IMR-90 (cell line): Measurements from ENCODE around the gene CES4A. TPM values are rescaled to one million over a fixed set of nuclear protein-coding genes. Genes with fewer than 3 reads are reported as not detected.
"Not testable (repeated sequence)": the region's sequence is repeated elsewhere in the genome, so short reads cannot be mapped to it uniquely, and the experiment has no call there.

Experiments used
- ATAC-seq: fragments of 200-7000 bp; cut with Tn5 transposase; 2 replicates; pipeline ENCODE4 v1.9.1; 2020; ENCODE audit warnings: low read depth, mild to moderate bottlenecking, moderate library complexity
- BruUV-seq: library from RNA; stranded (reverse); fragments of 400-500 nt; replicated peaks from 2 replicates; lab custom pipeline; 2021; lab: Mats Ljungman, UMichigan
- CTCF ChIA-PET: fragments of 300-600 bp; formaldehyde crosslinking; extraction: SDS; loops from one replicate; lab custom pipeline; 2021; ENCODE audit warnings: antibody characterized with exemption; lab: Yijun Ruan, JAX
- POLR2A ChIA-PET: fragments of 300-600 bp; sonication (Branson Sonifier 250); formaldehyde crosslinking; loops from one replicate; lab custom pipeline; 2022; ENCODE audit warnings: antibody characterized with exemption; ENCODE audit not compliant: unreplicated experiment; lab: Charles Lee
- DNase-seq: peaks from one replicate; pipeline ENCODE4 v3.0.0; 2013
- H2AFZ ChIP-seq: replicated peaks from 2 replicates; pipeline ENCODE3; 2013; ENCODE audit warnings: low read length, mild to moderate bottlenecking; ENCODE audit not compliant: poor library complexity
- H2AK5ac ChIP-seq: 2 replicates; pipeline ENCODE4 v1.6.1; 2013; ENCODE audit warnings: low read depth, low read length, inconsistent platforms
- H2AK9ac ChIP-seq: replicated peaks from 2 replicates; pipeline ENCODE3; 2013; ENCODE audit warnings: mild to moderate bottlenecking, low read depth, low read length, moderate library complexity; ENCODE audit not compliant: poor library complexity
- H2BK120ac ChIP-seq: 2 replicates; pipeline ENCODE4 v1.6.1; 2013; ENCODE audit warnings: low read depth, low read length, inconsistent platforms
- H2BK15ac ChIP-seq: 3 replicates; pipeline ENCODE4 v1.6.1; 2013; ENCODE audit warnings: low read depth, low read length, inconsistent platforms
- H2BK20ac ChIP-seq: 2 replicates; pipeline ENCODE4 v1.6.1; 2013; ENCODE audit warnings: low read depth, mild to moderate bottlenecking, inconsistent platforms, low read length, moderate library complexity
- H2BK5ac ChIP-seq: 2 replicates; pipeline ENCODE4 v1.6.1; 2013; ENCODE audit warnings: mild to moderate bottlenecking, low read depth, low read length, inconsistent platforms; ENCODE audit not compliant: poor library complexity, severe bottlenecking
- H3K14ac ChIP-seq: replicated peaks from 2 replicates; pipeline ENCODE4 v1.6.1; 2013; ENCODE audit warnings: low read depth, low read length, inconsistent platforms
- H3K18ac ChIP-seq: 2 replicates; pipeline ENCODE4 v1.6.1; 2013; ENCODE audit warnings: low read depth, low read length, control low read depth
- H3K23ac ChIP-seq: 2 replicates; pipeline ENCODE4 v1.6.1; 2013; ENCODE audit warnings: low read depth, low read length, inconsistent platforms
- H3K27ac ChIP-seq: 2 replicates; pipeline ENCODE4 v1.5.1; 2013; ENCODE audit warnings: mild to moderate bottlenecking, control low read depth, low read length; ENCODE audit not compliant: insufficient read depth
- H3K27me3 ChIP-seq: 2 replicates; pipeline ENCODE4 v1.6.1; 2013; ENCODE audit warnings: low read length; ENCODE audit not compliant: control insufficient read depth, insufficient read depth
- H3K36me3 ChIP-seq: 2 replicates; pipeline ENCODE4 v1.6.1; 2013; ENCODE audit warnings: low read length, mixed read lengths; ENCODE audit not compliant: control insufficient read depth, insufficient read depth
- H3K4ac ChIP-seq: 2 replicates; pipeline ENCODE4 v1.6.1; 2013; ENCODE audit warnings: low read depth, low read length, inconsistent platforms
- H3K4me1 ChIP-seq: 2 replicates; pipeline ENCODE4 v1.6.1; 2013; ENCODE audit warnings: low read length, mixed read lengths; ENCODE audit not compliant: control insufficient read depth, insufficient read depth
- H3K4me2 ChIP-seq: 2 replicates; pipeline ENCODE4 v1.6.1; 2013; ENCODE audit warnings: low read depth, mild to moderate bottlenecking, control low read depth, low read length, moderate library complexity
- H3K4me3 ChIP-seq: 2 replicates; pipeline ENCODE4 v1.5.1; 2013; ENCODE audit warnings: low read depth, mild to moderate bottlenecking, control low read depth, low read length, moderate library complexity; ENCODE audit not compliant: insufficient read depth
- H3K56ac ChIP-seq: 2 replicates; pipeline ENCODE4 v1.6.1; 2013; ENCODE audit warnings: low read length, inconsistent platforms; ENCODE audit not compliant: insufficient read depth; ENCODE audit errors: extremely low read depth
- H3K79me1 ChIP-seq, 2 experiments: 2 replicates each; pipeline ENCODE4 v1.6.1; 2013; ENCODE audit warnings: low read length in 2 of 2, inconsistent platforms in 1 of 2, low read depth in 1 of 2
- H3K9ac ChIP-seq: 2 replicates; pipeline ENCODE4 v1.6.1; 2013; ENCODE audit warnings: low read depth, low read length, control low read depth
- H3K9me1 ChIP-seq: 2 replicates; pipeline ENCODE4 v1.6.1; 2013; ENCODE audit warnings: low read length, inconsistent platforms; ENCODE audit not compliant: insufficient read depth
- H3K9me3 ChIP-seq: 2 replicates; pipeline ENCODE4 v1.6.1; 2013; ENCODE audit warnings: low read length; ENCODE audit not compliant: control insufficient read depth, insufficient read depth
- H4K20me1 ChIP-seq: 2 replicates; pipeline ENCODE4 v1.6.1; 2013; ENCODE audit warnings: low read length, inconsistent platforms; ENCODE audit not compliant: insufficient read depth
- H4K5ac ChIP-seq: 2 replicates; pipeline ENCODE4 v1.6.1; 2013; ENCODE audit warnings: mild to moderate bottlenecking, low read depth, low read length, control low read depth
- H4K8ac ChIP-seq, 2 experiments: 2 replicates each; pipeline ENCODE4 v1.6.1; 2013; ENCODE audit warnings: low read depth in 2 of 2, low read length in 2 of 2, control low read depth in 1 of 2, inconsistent platforms in 1 of 2
- H4K91ac ChIP-seq: 2 replicates; pipeline ENCODE4 v1.6.1; 2013; ENCODE audit warnings: low read depth, low read length, inconsistent platforms; ENCODE audit not compliant: insufficient read depth
- CEBPB ChIP-seq: IDR thresholded peaks from 2 replicates; pipeline ENCODE4 v1.6.1; 2012; ENCODE audit warnings: low read depth, low read length, improper control_type of control experiment
- MAZ ChIP-seq: IDR thresholded peaks from 2 replicates; pipeline ENCODE4 v1.6.1; 2012; ENCODE audit warnings: low read depth, mild to moderate bottlenecking, low read length, improper control_type of control experiment, moderate library complexity, borderline replicate concordance
- RCOR1 ChIP-seq: IDR thresholded peaks from 2 replicates; pipeline ENCODE4 v1.6.1; 2012; ENCODE audit warnings: mild to moderate bottlenecking, low read length, improper control_type of control experiment; ENCODE audit not compliant: insufficient replicate concordance
- RFX5 ChIP-seq: IDR thresholded peaks from 2 replicates; pipeline ENCODE4 v1.8.0; 2012; ENCODE audit warnings: low read depth, mild to moderate bottlenecking, low read length, moderate library complexity
- SMC3 ChIP-seq: fragments of 150-350 bp; IDR thresholded peaks from 2 replicates; pipeline ENCODE4 v1.6.1; 2016; ENCODE audit warnings: low read depth, mild to moderate bottlenecking, antibody characterized with exemption, low read length, moderate library complexity
- USF2 ChIP-seq: fragments of 150-350 bp; IDR thresholded peaks from 2 replicates; pipeline ENCODE4 v1.6.1; 2017; ENCODE audit warnings: mild to moderate bottlenecking, antibody characterized with exemption, low read length, low read depth
- WGBS, 2 experiments: methylation state at CpG; one replicate each; pipeline versions ENCODE4 v1.1.5 to v1.1.7; 2013; ENCODE audit warnings: missing lambda C conversion rate in 2 of 2; ENCODE audit not compliant: insufficient read length in 1 of 2; ENCODE audit errors: extremely low coverage in 2 of 2; 5-methylcytosine and 5-hydroxymethylcytosine counted together
- dilution Hi-C: fragments of 300-500 bp; cut with HindIII; formaldehyde crosslinking; loops from one replicate; pipeline ENCODE4 v1.14.3; 2018; ENCODE audit warnings: low sequenced_read_pairs; ENCODE audit not compliant: unreplicated experiment
- in situ Hi-C: fragments of 300-500 bp; cut with MboI; formaldehyde crosslinking; loops from 3 replicates; pipeline ENCODE4 v1.14.3; 2019; ENCODE audit warnings: low sequenced_read_pairs, inconsistent platforms, mixed read lengths
- intact Hi-C: fragments of 100-400 bp; cut with micrococcal nuclease; formaldehyde crosslinking; loops from 2 replicates; pipeline ENCODE4 v1.10.0; 2022
- polyA plus RNA-seq, 3 experiments: library from polyadenylated mRNA; depleted of rRNA; stranded (reverse); fragments of >200 nt; gene quantifications; 2 replicates each; pipeline ENCODE4 v1.2.3, GENCODE V29; 2012; ENCODE audit warnings: low replicate concordance in 1 of 3
- total RNA-seq: library from RNA; depleted of rRNA; stranded (reverse); fragments of >200 nt; gene quantifications from 2 replicates; pipeline ENCODE4 v1.2.3, GENCODE V29; 2012

CES4A gene
- total and polyA plus RNA-seq, 2 of the 4 experiments (the other 2 are of a cell fraction): 0.72 to 4.7 TPM

GRCh38 chr16:66973716-66974115 lies 14.7 kb upstream of the CES4A start:
- no peak overlapping the region for H3K4me3 ChIP-seq
- ATAC-seq (no peak), DNase-seq (no peak)
- BruUV-seq: no TSS peak
- CTCF ChIA-PET: no interaction called here
- H2AK5ac ChIP-seq: no peak overlapping the region
- H3K4me1 ChIP-seq: no peaks in the 10 kb centered on the region; the same call in 1 of the 2 replicates
- H2BK120ac ChIP-seq: no peak overlapping the region
- no peaks in the 10 kb centered on the region for H3K9me1 ChIP-seq
- H3K36me3 ChIP-seq: no peaks in the 10 kb centered on the region
- no peak overlapping the region for H3K56ac ChIP-seq
- dilution Hi-C loops (no loop called here), intact Hi-C loops (no loop called here), in situ Hi-C loops (no loop called here)
- H4K91ac ChIP-seq: no peak overlapping the region
- H4K5ac ChIP-seq: no peak overlapping the region
- TF ChIP-seq MAZ: no peak
- no peak for TF ChIP-seq RCOR1
- no peak for TF ChIP-seq USF2
- TF ChIP-seq CEBPB: no peak
- TF ChIP-seq SMC3: no peak
- TF ChIP-seq RFX5: no peak
- H2AFZ ChIP-seq: no peak overlapping the region
- no peak overlapping the region for H3K23ac ChIP-seq
- POLR2A ChIA-PET: no interaction called here
- no peak overlapping the region for H2AK9ac ChIP-seq
- H2BK20ac ChIP-seq: no peak overlapping the region
- WGBS, 2 experiments: 100% methylated on average over 1 of the region's 6 CpGs; no CpG with 5 or more reads in 1 of the 2 experiments
- H3K9ac ChIP-seq: no peak overlapping the region
- H3K9me3 ChIP-seq: no peaks in the 10 kb centered on the region
- H3K14ac ChIP-seq: no peak overlapping the region
- no peak overlapping the region for H3K4ac ChIP-seq
- no peak overlapping the region for H3K4me2 ChIP-seq
- no peak overlapping the region for H2BK5ac ChIP-seq
- no peaks in the 10 kb centered on the region for H3K79me1 ChIP-seq
- H3K18ac ChIP-seq: no peak overlapping the region
- H3K27ac ChIP-seq: no peak overlapping the region
- H2BK15ac ChIP-seq: no peak overlapping the region
- H3K27me3 ChIP-seq: peaks cover 3% of the 10 kb centered on the region; the same call in 1 of the 2 replicates
- H4K20me1 ChIP-seq: no peaks in the 10 kb centered on the region
- no peak overlapping the region for H4K8ac ChIP-seq

- H2BK20ac ChIP-seq, H3K56ac ChIP-seq, H3K14ac ChIP-seq, H4K91ac ChIP-seq, ATAC-seq, H4K8ac ChIP-seq, H3K79me1 ChIP-seq, POLR2A ChIA-PET, H4K20me1 ChIP-seq, H3K9ac ChIP-seq, dilution Hi-C loops, H3K9me1 ChIP-seq, H3K9me3 ChIP-seq, H3K27ac ChIP-seq, H3K4me2 ChIP-seq, H2AK5ac ChIP-seq, H2BK5ac ChIP-seq, H2AK9ac ChIP-seq, H2AFZ ChIP-seq, H3K18ac ChIP-seq, in situ Hi-C loops, H3K23ac ChIP-seq, H3K4ac ChIP-seq, DNase-seq, BruUV-seq, CTCF ChIA-PET, H3K4me1 ChIP-seq, H3K27me3 ChIP-seq, intact Hi-C loops, H3K4me3 ChIP-seq, H2BK120ac ChIP-seq, H2BK15ac ChIP-seq, H4K5ac ChIP-seq, H3K36me3 ChIP-seq: not testable (repeated sequence)
- WGBS, 2 experiments: 97% methylated on average over 12 of the region's 32 CpGs; no CpG with 5 or more reads in 1 of the 2 experiments
Observed at GRCh38 chr16:66974156-66974931, 14.0 kb upstream of the CES4A start.
